ENCODE data around the gene VSTM4.

The VSTM4 gene

DNA sequence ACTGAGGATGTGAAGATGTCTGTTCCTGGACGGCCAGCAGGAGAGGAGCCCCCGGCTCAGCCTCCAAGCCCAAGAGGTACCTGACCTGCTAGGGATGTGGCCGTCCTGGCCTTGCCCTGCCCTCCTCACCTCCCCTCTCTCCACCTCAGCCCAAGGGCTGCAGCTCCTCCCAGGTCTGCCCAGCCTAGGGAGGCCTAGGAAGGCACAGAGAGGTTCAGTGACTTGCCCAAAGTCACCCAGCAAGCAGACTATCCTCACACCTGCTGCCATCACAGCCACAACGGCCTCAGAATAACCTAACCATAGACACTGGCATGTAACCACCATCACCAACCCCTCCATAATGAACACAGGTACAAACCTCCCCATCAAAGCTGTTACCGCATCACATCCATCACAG is 137.0 kb downstream of the VSTM4 start:
- H3K4me1 ChIP-seq (ENCODE audit: control insufficient read depth in 2 of 2, insufficient read depth in 2 of 2, low read length in 2 of 2), result no peaks in the 10 kb centered on the region
- no peak overlapping the region for H3K27ac ChIP-seq (ENCODE audit: low read depth in 2 of 2, low read length in 2 of 2)
- H3K27me3 ChIP-seq (ENCODE audit: control insufficient read depth in 2 of 2, insufficient read depth in 2 of 2, low read length in 2 of 2), result no peaks in the 10 kb centered on the region
- peaks cover 0 to 2% of the 10 kb centered on the region in 2 donors for H3K36me3 ChIP-seq (ENCODE audit: control insufficient read depth in 2 of 2, insufficient read depth in 2 of 2, low read length in 2 of 2)
- H3K4me3 ChIP-seq (ENCODE audit: low read length in 2 of 2), result no peak overlapping the region
- H3K9ac ChIP-seq (ENCODE audit: low read depth in 1 of 2, low read length in 2 of 2), result no peak overlapping the region
- H3K9me3 ChIP-seq (ENCODE audit: control insufficient read depth in 2 of 2, low read length in 2 of 2), result no peaks in the 10 kb centered on the region

DNA sequence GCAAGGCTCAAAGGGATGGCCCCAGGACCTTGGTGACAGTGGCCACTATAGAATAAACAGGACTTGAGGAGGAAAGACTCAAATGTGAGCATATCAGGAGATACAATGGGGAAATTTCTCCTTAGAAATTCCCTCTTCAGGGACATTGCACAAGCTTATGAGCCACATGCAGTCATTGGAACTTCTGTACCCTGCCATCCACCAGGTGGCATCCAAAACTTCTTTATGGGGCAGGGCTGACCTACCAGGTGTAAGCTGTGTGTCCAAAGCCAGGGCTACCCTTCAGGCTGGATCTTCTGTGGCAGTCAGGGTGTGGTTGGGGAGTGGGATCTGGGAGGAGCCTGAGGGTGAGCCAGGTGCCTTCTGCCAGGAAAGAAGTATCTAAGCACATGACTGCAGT is 139.1 kb downstream of the VSTM4 start:
- Histone ChIP-seq H3K4me3 (ENCODE audit: low read length in 2 of 2) (no peak overlapping the region), H3K27ac (ENCODE audit: low read depth in 2 of 2, low read length in 2 of 2) (no peak overlapping the region), H3K36me3 (ENCODE audit: control insufficient read depth in 2 of 2, insufficient read depth in 2 of 2, low read length in 2 of 2) (peaks cover 0 to 4% of the 10 kb centered on the region in 2 donors), H3K4me1 (ENCODE audit: control insufficient read depth in 2 of 2, insufficient read depth in 2 of 2, low read length in 2 of 2) (no peaks in the 10 kb centered on the region), H3K9ac (ENCODE audit: low read depth in 1 of 2, low read length in 2 of 2) (no peak overlapping the region), H3K9me3 (ENCODE audit: control insufficient read depth in 2 of 2, low read length in 2 of 2) (no peaks in the 10 kb centered on the region), H3K27me3 (ENCODE audit: control insufficient read depth in 2 of 2, insufficient read depth in 2 of 2, low read length in 2 of 2) (no peaks in the 10 kb centered on the region)

DNA sequence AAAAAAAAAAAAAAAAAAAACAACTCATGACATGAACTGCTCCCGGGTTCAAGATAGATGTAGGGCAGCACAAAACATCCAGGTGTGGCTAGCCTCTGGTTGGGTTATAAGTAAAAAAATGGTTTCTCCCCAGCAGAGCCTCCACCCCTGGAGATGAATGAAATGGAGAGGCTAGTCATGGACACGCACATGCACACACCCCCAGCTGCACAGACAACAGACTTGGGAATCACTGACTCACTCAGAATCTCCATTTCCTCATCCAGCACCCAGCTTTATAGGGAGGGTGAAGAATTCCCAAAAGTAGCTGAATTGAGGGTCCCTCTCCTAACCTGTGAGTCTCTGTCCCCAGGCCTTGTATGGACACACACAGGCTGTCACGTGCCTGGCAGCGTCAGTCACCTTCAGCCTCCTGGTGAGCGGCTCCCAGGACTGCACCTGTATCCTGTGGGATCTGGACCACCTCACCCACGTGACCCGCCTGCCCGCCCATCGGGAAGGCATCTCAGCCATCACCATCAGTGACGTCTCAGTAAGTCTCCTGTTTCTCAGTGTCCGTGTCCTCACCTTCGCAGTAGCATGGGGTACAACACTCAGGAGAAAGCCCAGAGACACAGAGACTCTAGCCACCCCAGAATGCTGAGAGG is 140.7 kb downstream of the VSTM4 start:
- Histone ChIP-seq H3K9me3 (ENCODE audit: control insufficient read depth in 2 of 2, low read length in 2 of 2) (no peaks in the 10 kb centered on the region), H3K4me3 (ENCODE audit: low read length in 2 of 2) (no peak overlapping the region), H3K27ac (ENCODE audit: low read depth in 2 of 2, low read length in 2 of 2) (no peak overlapping the region), H3K4me1 (ENCODE audit: control insufficient read depth in 2 of 2, insufficient read depth in 2 of 2, low read length in 2 of 2) (no peaks in the 10 kb centered on the region), H3K36me3 (ENCODE audit: control insufficient read depth in 2 of 2, insufficient read depth in 2 of 2, low read length in 2 of 2) (peaks cover 0 to 4% of the 10 kb centered on the region in 2 donors), H3K9ac (ENCODE audit: low read depth in 1 of 2, low read length in 2 of 2) (no peak overlapping the region), H3K27me3 (ENCODE audit: control insufficient read depth in 2 of 2, insufficient read depth in 2 of 2, low read length in 2 of 2) (no peaks in the 10 kb centered on the region)

DNA sequence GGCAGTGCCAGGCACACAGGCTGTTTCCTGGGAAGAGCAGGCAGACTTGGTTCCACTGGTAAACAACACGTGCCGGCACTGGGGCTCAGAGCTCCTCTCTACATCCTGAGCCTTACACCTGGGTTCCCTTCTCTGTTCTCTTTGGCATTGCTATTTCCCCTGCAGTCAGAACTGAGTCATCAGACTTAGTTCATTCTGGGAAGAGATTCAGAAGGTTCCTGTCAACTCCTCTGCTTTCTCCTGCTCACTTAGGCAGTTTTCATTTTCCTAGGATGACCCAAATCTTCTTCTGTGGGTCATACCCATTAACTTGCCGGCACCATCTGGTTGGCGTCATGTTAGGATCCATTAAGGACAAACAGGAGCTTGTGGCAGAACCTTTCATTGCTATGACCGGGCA is 142.3 kb downstream of the VSTM4 start:
- Histone ChIP-seq H3K9me3 (ENCODE audit: control insufficient read depth in 2 of 2, low read length in 2 of 2) (no peaks in the 10 kb centered on the region), H3K27ac (ENCODE audit: low read depth in 2 of 2, low read length in 2 of 2) (no peak overlapping the region), H3K9ac (ENCODE audit: low read depth in 1 of 2, low read length in 2 of 2) (no peak overlapping the region), H3K27me3 (ENCODE audit: control insufficient read depth in 2 of 2, insufficient read depth in 2 of 2, low read length in 2 of 2) (no peaks in the 10 kb centered on the region), H3K36me3 (ENCODE audit: control insufficient read depth in 2 of 2, insufficient read depth in 2 of 2, low read length in 2 of 2) (peaks cover 0 to 4% of the 10 kb centered on the region in 2 donors), H3K4me3 (ENCODE audit: low read length in 2 of 2) (no peak overlapping the region), H3K4me1 (ENCODE audit: control insufficient read depth in 2 of 2, insufficient read depth in 2 of 2, low read length in 2 of 2) (no peaks in the 10 kb centered on the region)

DNA sequence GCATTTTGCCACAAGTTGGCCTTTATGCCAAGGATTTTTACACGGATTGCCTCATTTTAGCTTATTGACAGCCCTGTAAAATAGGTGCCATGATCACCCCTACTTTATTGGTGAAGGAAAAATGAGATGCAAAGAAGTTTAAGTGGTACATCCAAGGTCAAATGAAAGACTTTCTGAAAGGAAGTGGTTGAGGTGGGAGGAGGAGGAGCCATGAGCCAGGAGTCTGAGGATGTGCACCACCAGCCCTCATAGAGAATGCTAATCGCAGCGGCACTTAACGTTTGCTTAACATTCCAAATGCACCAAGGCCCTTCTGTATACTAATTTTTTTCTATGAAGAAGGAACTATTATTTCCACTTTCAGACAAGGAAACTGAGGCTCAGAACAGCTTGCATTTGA is 144.7 kb downstream of the VSTM4 start:
- H3K27me3 ChIP-seq (ENCODE audit: control insufficient read depth in 2 of 2, insufficient read depth in 2 of 2, low read length in 2 of 2), result no peaks in the 10 kb centered on the region
- H3K4me3 ChIP-seq (ENCODE audit: low read length in 2 of 2), result no peak overlapping the region
- H3K27ac ChIP-seq (ENCODE audit: low read depth in 2 of 2, low read length in 2 of 2), result no peak overlapping the region
- peaks cover 0 to 4% of the 10 kb centered on the region in 2 donors for H3K36me3 ChIP-seq (ENCODE audit: control insufficient read depth in 2 of 2, insufficient read depth in 2 of 2, low read length in 2 of 2)
- H3K9me3 ChIP-seq (ENCODE audit: control insufficient read depth in 2 of 2, low read length in 2 of 2), result no peaks in the 10 kb centered on the region
- no peak overlapping the region for H3K9ac ChIP-seq (ENCODE audit: low read depth in 1 of 2, low read length in 2 of 2)
- H3K4me1 ChIP-seq (ENCODE audit: control insufficient read depth in 2 of 2, insufficient read depth in 2 of 2, low read length in 2 of 2), result no peaks in the 10 kb centered on the region

DNA sequence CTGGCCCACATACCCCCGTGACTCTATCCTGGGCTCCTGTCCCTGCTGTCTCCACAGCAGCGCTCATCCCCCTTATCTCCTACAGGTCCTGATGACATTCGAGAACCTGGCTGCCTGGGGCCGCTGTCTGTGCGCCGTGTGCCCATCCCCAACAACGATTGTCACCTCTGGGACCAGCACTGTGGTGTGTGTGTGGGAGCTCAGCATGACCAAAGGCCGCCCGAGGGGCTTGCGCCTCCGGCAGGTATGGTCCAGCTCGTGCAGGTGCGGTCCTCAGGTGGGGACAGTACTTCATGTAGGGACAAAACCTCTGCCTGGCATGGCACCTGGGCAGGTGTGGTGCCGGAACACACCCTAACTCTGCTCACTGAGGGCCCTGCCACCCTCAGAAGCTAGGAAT is 145.3 kb downstream of the VSTM4 start:
- Histone ChIP-seq H3K27me3 (ENCODE audit: control insufficient read depth in 2 of 2, insufficient read depth in 2 of 2, low read length in 2 of 2) (no peaks in the 10 kb centered on the region), H3K27ac (ENCODE audit: low read depth in 2 of 2, low read length in 2 of 2) (no peak overlapping the region), H3K36me3 (ENCODE audit: control insufficient read depth in 2 of 2, insufficient read depth in 2 of 2, low read length in 2 of 2) (peaks cover 0 to 4% of the 10 kb centered on the region in 2 donors), H3K4me3 (ENCODE audit: low read length in 2 of 2) (no peak overlapping the region), H3K9me3 (ENCODE audit: control insufficient read depth in 2 of 2, low read length in 2 of 2) (no peaks in the 10 kb centered on the region), H3K9ac (ENCODE audit: low read depth in 1 of 2, low read length in 2 of 2) (no peak overlapping the region), H3K4me1 (ENCODE audit: control insufficient read depth in 2 of 2, insufficient read depth in 2 of 2, low read length in 2 of 2) (no peaks in the 10 kb centered on the region)

DNA sequence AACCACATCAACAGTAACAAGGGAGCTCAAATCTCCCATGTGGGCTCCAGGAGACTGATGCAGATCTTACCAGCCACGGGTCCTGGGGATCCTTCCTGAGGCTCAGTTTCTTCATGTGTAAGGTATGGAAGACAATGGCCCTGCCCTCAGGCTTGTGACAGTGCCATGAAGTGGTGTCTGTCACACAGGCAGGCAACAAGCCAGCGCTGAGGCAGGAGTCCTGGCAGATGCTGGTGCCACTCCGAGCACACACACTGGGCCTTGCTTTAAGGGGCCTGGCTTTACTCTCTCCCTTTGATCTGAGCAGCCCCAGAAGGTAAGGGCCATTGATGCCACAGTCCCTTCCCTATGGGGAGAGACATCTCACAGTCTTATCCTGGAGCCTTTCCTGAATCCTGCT is 147.3 kb downstream of the VSTM4 start:
- H3K27ac ChIP-seq (ENCODE audit: low read depth in 2 of 2, low read length in 2 of 2), result no peak overlapping the region
- no peaks in the 10 kb centered on the region for H3K36me3 ChIP-seq (ENCODE audit: control insufficient read depth in 2 of 2, insufficient read depth in 2 of 2, low read length in 2 of 2)
- H3K27me3 ChIP-seq (ENCODE audit: control insufficient read depth in 2 of 2, insufficient read depth in 2 of 2, low read length in 2 of 2), result no peaks in the 10 kb centered on the region

DNA sequence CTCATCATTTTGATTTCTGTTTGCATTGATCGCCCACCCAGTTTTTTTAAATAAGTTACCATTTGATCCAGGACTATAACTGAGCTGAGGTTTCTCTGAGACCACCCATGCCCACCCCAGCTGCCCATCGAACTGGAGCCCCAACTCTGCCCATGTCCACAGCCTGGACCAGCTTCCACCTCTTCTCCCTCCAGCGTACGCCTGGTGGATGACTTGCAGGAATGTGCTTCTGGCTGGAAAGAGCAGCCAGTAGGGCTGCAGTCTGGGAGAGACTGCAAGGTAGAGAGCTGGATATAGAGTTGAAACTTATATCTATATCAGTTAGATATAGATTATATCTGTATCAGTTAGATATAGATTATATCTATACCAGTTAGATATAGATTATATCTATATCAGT is 149.9 kb downstream of the VSTM4 start:
- Histone ChIP-seq H3K27me3 (ENCODE audit: control insufficient read depth in 2 of 2, insufficient read depth in 2 of 2, low read length in 2 of 2) (no peaks in the 10 kb centered on the region), H3K9ac (ENCODE audit: low read depth in 1 of 2, low read length in 2 of 2) (no peak overlapping the region), H3K36me3 (ENCODE audit: control insufficient read depth in 2 of 2, insufficient read depth in 2 of 2, low read length in 2 of 2) (no peaks in the 10 kb centered on the region), H3K4me1 (ENCODE audit: control insufficient read depth in 2 of 2, insufficient read depth in 2 of 2, low read length in 2 of 2) (no peaks in the 10 kb centered on the region), H3K4me3 (ENCODE audit: low read length in 2 of 2) (no peak overlapping the region), H3K27ac (ENCODE audit: low read depth in 2 of 2, low read length in 2 of 2) (no peak overlapping the region), H3K9me3 (ENCODE audit: control insufficient read depth in 2 of 2, low read length in 2 of 2) (no peaks in the 10 kb centered on the region)

More for the DNA sequence above, 147.3 kb downstream of the VSTM4 start:
- no peak overlapping the region for H3K9ac ChIP-seq (ENCODE audit: low read depth in 1 of 2, low read length in 2 of 2)
- H3K4me1 ChIP-seq (ENCODE audit: control insufficient read depth in 2 of 2, insufficient read depth in 2 of 2, low read length in 2 of 2), result no peaks in the 10 kb centered on the region
- no peaks in the 10 kb centered on the region for H3K9me3 ChIP-seq (ENCODE audit: control insufficient read depth in 2 of 2, low read length in 2 of 2)
- no peak overlapping the region for H3K4me3 ChIP-seq (ENCODE audit: low read length in 2 of 2)

Measured in mucosa of rectum (tissue), 2 donors.